Lung (tissue), 12 donors: ENCODE results near the gene ARHGEF33. TPM values are rescaled to one million over a fixed set of nuclear protein-coding genes. Genes with fewer than 3 reads are reported as not detected.

Experiments used
- ATAC-seq: fragments of 200-7000 bp; cut with Tn5 transposase; one replicate; pipeline ENCODE4 v1.9.1; 2020; ENCODE audit warnings: moderate number of reproducible peaks; ENCODE audit not compliant: insufficient read depth, low FRiP score
- DNase-seq, 3 donors: peaks; one replicate each; pipeline ENCODE4 v3.0.0-alpha.2; 2013 to 2017
- H3K27ac ChIP-seq, 2 donors: one replicate each; pipeline ENCODE4 v1.5.1; 2013; ENCODE audit warnings: mild to moderate bottlenecking in 2 of 2, moderate library complexity in 2 of 2, control low read depth in 1 of 2, inconsistent platforms in 1 of 2, low read depth in 1 of 2, low read length in 1 of 2
- H3K27me3 ChIP-seq, 3 donors: one replicate each; pipeline ENCODE4 v1.5.1; 2013; ENCODE audit warnings: low read length in 2 of 3; ENCODE audit not compliant: control insufficient read depth in 3 of 3, insufficient read depth in 3 of 3
- H3K36me3 ChIP-seq, 4 donors: one replicate each; pipeline ENCODE4 v1.5.1; 2013; ENCODE audit warnings: low read length in 4 of 4, mild to moderate bottlenecking in 1 of 4, moderate library complexity in 1 of 4; ENCODE audit not compliant: control insufficient read depth in 4 of 4, insufficient read depth in 4 of 4
- H3K4me1 ChIP-seq, 5 donors: one replicate each; pipeline ENCODE4 v1.5.1; 2013; ENCODE audit warnings: low read length in 5 of 5, mild to moderate bottlenecking in 2 of 5, moderate library complexity in 1 of 5; ENCODE audit not compliant: control insufficient read depth in 5 of 5, insufficient read depth in 5 of 5
- H3K4me3 ChIP-seq: one replicate; pipeline ENCODE4 v1.5.1; 2013; ENCODE audit warnings: mild to moderate bottlenecking, control low read depth, moderate library complexity
- H3K9ac ChIP-seq, 2 donors: one replicate each; pipeline ENCODE4 v1.5.1; 2013; ENCODE audit warnings: low read length in 2 of 2, control low read depth in 1 of 2; ENCODE audit not compliant: insufficient read depth in 1 of 2
- H3K9me3 ChIP-seq, 4 donors: one replicate each; pipeline ENCODE4 v1.5.1; 2013; ENCODE audit warnings: low read length in 3 of 4, mild to moderate bottlenecking in 1 of 4, moderate library complexity in 1 of 4; ENCODE audit not compliant: control insufficient read depth in 4 of 4, insufficient read depth in 3 of 4
- WGBS, 2 donors: extraction: QIAGEN DNeasy Blood & Tissue Kit; methylation state at CpG; one replicate each; pipeline ENCODE4 v1.1.7; 2013; 5-methylcytosine and 5-hydroxymethylcytosine counted together
- polyA plus RNA-seq, 2 donors: library from polyadenylated mRNA; stranded (reverse); fragments of 200-250 nt; gene quantifications; one replicate each; pipeline ENCODE4 v1.2.1, GENCODE V29; 2013
- total RNA-seq, 2 donors: library from RNA; depleted of rRNA in 1 of 2; stranded (reverse); fragments of >200 nt in 1 of 2; gene quantifications; one replicate each; pipeline ENCODE4 v1.2.1, GENCODE V29; 2014 to 2021
- TF ChIP-seq, protein P1 (sequence below): IDR thresholded peaks from 2 replicates; pipeline ENCODE4 v1.5.1; 2012; ENCODE audit warnings: mild to moderate bottlenecking; ENCODE audit errors: control extremely low read depth, extremely low read depth
- donor health status: control.
- donor health status: control.
- donor health status: Bipolar disorder and iron deficiency.
- donor health status: healthy.
- donor health status: DM: yes; HTN: yes; CAD: no.

The ARHGEF33 gene
- total and polyA plus RNA-seq, 4 donors, result 0.23 to 5.5 (median 0.68) TPM

DNA sequence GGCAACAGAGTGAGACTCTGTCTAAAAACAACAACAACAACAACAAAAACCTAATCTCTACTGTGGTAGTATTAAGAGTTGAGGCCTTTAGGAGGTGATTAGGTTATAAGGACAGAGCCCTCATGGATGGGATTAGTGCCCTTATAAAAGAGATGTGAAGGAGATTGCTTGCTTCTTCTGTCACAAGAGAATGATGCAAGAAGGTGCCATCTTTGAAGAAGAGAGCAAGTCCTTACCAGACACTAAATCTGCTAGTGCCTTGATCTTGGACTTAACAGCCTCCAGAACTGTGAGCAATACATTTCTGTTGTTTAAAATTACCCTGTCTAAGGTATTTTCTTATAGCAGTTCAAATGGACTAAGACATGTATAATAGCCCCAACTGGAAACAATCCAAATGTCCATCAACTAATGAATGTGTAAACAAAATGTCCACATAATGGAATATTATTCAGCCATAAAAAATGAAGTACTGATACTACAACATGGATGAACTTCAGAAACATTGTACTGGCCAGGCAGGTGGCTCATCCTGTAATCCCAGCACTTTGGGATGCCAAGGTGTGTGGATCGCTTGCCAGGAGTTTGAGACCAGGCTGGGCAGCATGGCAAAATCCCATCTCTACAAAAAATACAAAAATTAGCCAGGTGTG is 1.6 kb upstream of the ARHGEF33 start:
- no peak for ATAC-seq
- Histone ChIP-seq H3K4me1 (no peaks in the 10 kb centered on the region), H3K27ac (no peak overlapping the region), H3K4me3 (no peak overlapping the region), H3K9ac (no peak overlapping the region), H3K27me3 (no peaks in the 10 kb centered on the region), H3K36me3 (no peaks in the 10 kb centered on the region), H3K9me3 (no peaks in the 10 kb centered on the region)
- no peak for DNase-seq
- TF ChIP-seq, protein P1, sequence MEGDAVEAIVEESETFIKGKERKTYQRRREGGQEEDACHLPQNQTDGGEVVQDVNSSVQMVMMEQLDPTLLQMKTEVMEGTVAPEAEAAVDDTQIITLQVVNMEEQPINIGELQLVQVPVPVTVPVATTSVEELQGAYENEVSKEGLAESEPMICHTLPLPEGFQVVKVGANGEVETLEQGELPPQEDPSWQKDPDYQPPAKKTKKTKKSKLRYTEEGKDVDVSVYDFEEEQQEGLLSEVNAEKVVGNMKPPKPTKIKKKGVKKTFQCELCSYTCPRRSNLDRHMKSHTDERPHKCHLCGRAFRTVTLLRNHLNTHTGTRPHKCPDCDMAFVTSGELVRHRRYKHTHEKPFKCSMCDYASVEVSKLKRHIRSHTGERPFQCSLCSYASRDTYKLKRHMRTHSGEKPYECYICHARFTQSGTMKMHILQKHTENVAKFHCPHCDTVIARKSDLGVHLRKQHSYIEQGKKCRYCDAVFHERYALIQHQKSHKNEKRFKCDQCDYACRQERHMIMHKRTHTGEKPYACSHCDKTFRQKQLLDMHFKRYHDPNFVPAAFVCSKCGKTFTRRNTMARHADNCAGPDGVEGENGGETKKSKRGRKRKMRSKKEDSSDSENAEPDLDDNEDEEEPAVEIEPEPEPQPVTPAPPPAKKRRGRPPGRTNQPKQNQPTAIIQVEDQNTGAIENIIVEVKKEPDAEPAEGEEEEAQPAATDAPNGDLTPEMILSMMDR, result no peak
- 98 to 100% methylated on average over 1 of the region's 1 CpG for WGBS, 2 donors

DNA sequence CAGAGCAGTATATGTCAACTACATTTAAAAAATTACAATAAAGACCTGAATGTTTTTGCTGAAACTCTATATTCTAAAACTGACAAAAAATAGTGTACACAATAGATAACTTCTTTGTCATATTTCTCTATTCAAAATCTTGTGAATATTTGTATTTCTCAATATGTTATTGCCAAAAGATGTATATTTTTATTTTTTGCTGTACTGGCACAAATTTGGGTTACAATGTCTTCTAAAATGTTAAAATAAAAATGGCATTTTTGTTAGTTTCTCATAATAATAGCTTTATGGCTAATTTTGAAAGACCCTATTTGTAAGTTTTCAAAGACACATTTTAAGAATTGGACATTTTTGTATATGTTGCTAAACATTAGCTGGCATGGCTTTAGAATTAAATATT is 630 bp upstream of the ARHGEF33 start:
- no peak overlapping the region for H3K9ac ChIP-seq
- no peaks in the 10 kb centered on the region for H3K4me1 ChIP-seq
- H3K27me3 ChIP-seq, result no peaks in the 10 kb centered on the region
- TF ChIP-seq, protein P1, result no peak
- DNase-seq (no peak), ATAC-seq (no peak)
- no peak overlapping the region for H3K27ac ChIP-seq
- no peaks in the 10 kb centered on the region for H3K36me3 ChIP-seq
- no peaks in the 10 kb centered on the region for H3K9me3 ChIP-seq
- no peak overlapping the region for H3K4me3 ChIP-seq

DNA sequence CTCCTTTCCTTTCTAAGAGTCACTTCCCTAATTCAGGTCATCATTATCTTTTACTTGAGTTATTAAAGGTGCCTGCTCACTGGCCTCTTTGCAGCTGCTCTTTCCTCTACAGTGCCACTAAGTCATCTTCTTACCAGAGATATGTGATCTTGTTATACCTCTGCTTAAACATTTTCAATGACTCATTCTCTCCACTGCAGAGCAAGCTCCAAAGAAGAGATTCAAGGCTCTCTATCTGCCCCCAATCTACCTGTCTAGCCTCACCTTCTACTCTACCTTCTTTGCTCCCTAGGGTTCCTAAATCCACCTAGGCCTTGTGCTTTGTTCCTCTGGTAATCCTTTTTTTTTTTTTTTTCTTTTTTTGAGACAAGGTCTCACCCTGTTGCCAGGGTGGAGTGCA is 3.1 kb downstream of the ARHGEF33 start:
- H3K4me3 ChIP-seq, result no peak overlapping the region
- no peaks in the 10 kb centered on the region for H3K27me3 ChIP-seq
- no peaks in the 10 kb centered on the region for H3K36me3 ChIP-seq
- H3K4me1 ChIP-seq, result no peaks in the 10 kb centered on the region
- H3K27ac ChIP-seq, result no peak overlapping the region
- ATAC-seq, result no peak
- H3K9me3 ChIP-seq, result no peaks in the 10 kb centered on the region
- no peak for DNase-seq
- TF ChIP-seq, protein P1, result no peak
- no peak overlapping the region for H3K9ac ChIP-seq

DNA sequence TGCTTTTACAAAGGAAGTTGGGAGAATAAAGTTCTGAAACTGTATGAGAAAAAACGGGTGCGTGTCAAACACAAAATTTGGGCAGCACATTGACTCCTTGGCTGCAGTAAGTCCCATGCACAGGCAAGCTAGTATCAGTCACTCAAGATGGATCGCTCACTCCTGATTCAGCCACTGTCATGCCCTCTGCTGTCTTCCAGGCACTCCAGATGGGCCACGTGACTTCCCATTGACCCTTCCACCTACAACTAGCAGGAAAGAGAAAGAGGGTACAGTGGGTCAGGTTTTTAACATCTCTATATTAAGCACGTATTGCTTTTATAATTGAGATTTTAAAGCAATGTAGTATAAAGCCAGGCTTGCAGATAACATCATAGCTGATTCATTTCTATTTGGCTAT is 8.6 kb downstream of the ARHGEF33 start:
- Histone ChIP-seq H3K9ac (no peak overlapping the region), H3K9me3 (no peaks in the 10 kb centered on the region), H3K27me3 (no peaks in the 10 kb centered on the region), H3K36me3 (no peaks in the 10 kb centered on the region), H3K27ac (no peak overlapping the region), H3K4me3 (no peak overlapping the region), H3K4me1 (no peaks in the 10 kb centered on the region)
- ATAC-seq (no peak), DNase-seq (no peak)
- WGBS, 2 donors, result 88% methylated on average over 5 of the region's 5 CpGs
- TF ChIP-seq, protein P1, result no peak
